Suprapubic skin (tissue), 4 donors: Measurements from ENCODE around the gene PTPN22.

ENCODE experiments used
- POLR2A ChIP-seq, 2 donors: fragments of 450-650 bp; IDR thresholded peaks; one replicate each; pipeline ENCODE4 v1.6.1; 2017; ENCODE audit warnings: antibody characterized with exemption in 2 of 2, mild to moderate bottlenecking in 2 of 2, moderate library complexity in 2 of 2
- POLR2AphosphoS5 ChIP-seq, 3 donors: sonication (generic); formaldehyde crosslinking; IDR thresholded peaks; one replicate each; pipeline ENCODE4 v1.6.1; 2017; ENCODE audit warnings: antibody characterized with exemption in 3 of 3
- TF ChIP-seq, protein P1 (sequence below), 2 donors: fragments of 200-600 bp in 1 of 2; fragments of 450-650 bp in 1 of 2; sonication (generic) in 1 of 2; IDR thresholded peaks; one replicate each; pipeline ENCODE4 v1.5.1; 2016 to 2019; ENCODE audit warnings: antibody characterized with exemption in 2 of 2, mild to moderate bottlenecking in 1 of 2, moderate library complexity in 1 of 2

DNA sequence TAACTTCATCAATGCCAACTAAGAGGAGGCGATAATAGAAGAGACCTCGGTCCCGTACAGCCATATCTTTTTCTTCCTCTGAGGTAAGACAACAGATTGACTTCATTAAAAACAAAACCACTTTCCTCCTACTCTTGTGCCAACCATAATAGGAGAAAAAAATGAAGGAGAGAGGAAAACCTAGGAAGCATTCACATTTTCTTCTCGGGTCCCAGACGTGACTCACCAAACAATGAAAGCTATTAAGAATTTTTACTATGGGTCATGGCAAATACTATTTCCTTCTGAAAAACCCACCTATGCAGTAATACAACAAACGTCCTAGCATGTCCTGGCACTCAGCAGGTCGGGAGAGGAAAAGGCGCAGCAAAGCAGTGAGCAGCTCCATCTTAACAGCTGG lies 24.4 kb upstream of the PTPN22 start:
- TF ChIP-seq, protein P1, sequence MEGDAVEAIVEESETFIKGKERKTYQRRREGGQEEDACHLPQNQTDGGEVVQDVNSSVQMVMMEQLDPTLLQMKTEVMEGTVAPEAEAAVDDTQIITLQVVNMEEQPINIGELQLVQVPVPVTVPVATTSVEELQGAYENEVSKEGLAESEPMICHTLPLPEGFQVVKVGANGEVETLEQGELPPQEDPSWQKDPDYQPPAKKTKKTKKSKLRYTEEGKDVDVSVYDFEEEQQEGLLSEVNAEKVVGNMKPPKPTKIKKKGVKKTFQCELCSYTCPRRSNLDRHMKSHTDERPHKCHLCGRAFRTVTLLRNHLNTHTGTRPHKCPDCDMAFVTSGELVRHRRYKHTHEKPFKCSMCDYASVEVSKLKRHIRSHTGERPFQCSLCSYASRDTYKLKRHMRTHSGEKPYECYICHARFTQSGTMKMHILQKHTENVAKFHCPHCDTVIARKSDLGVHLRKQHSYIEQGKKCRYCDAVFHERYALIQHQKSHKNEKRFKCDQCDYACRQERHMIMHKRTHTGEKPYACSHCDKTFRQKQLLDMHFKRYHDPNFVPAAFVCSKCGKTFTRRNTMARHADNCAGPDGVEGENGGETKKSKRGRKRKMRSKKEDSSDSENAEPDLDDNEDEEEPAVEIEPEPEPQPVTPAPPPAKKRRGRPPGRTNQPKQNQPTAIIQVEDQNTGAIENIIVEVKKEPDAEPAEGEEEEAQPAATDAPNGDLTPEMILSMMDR (IDR thresholded peaks at IDR 0.05), result no peak
- TF ChIP-seq POLR2AphosphoS5 (IDR thresholded peaks at IDR 0.05) (no peak), POLR2A (IDR thresholded peaks at IDR 0.05) (no peak)
